H1 (cell line): ENCODE measurements around the gene CAPN14. TPM values are rescaled to one million over a fixed set of nuclear protein-coding genes. Genes with fewer than 3 reads are reported as not detected.

ENCODE experiments used
- ASH2L ChIP-seq: fragments of 200-600, 300-600 bp; sonication (generic); IDR thresholded peaks from one replicate; pipeline ENCODE4 v1.7.1; 2017; ENCODE audit warnings: low read length
- CBX5 ChIP-seq: fragments of 300-800, 300-1000 bp; sonication (generic); IDR thresholded peaks from 2 replicates; pipeline ENCODE4 v1.7.1; 2016; ENCODE audit warnings: antibody characterized with exemption, low read length, low read depth
- JUN ChIP-seq: IDR thresholded peaks from 2 replicates; pipeline ENCODE4 v1.6.1; 2011; ENCODE audit warnings: low read depth, mild to moderate bottlenecking, improper control_type of control experiment, low read length
- NANOG ChIP-seq: IDR thresholded peaks from 2 replicates; pipeline ENCODE4 v1.6.1; 2011; ENCODE audit warnings: low read length, low read depth, mild to moderate bottlenecking, inconsistent platforms; ENCODE audit not compliant: insufficient read depth, poor library complexity, severe bottlenecking
- POLR2A ChIP-seq, 2 experiments: IDR thresholded peaks; 1 replicate in 1 of 2; 2 replicates in 1 of 2; pipeline ENCODE4 v1.6.1; 2011; ENCODE audit warnings: low read depth in 2 of 2, low read length in 2 of 2, mild to moderate bottlenecking in 2 of 2; ENCODE audit errors: control extremely low read depth in 1 of 2
- SIX5 ChIP-seq: IDR thresholded peaks from 2 replicates; pipeline ENCODE4 v1.6.1; 2011; ENCODE audit warnings: mild to moderate bottlenecking, low read depth, low read length
- SRF ChIP-seq: IDR thresholded peaks from 2 replicates; pipeline ENCODE4 v1.6.1; 2011; ENCODE audit warnings: mild to moderate bottlenecking, low read depth, low read length, moderate library complexity
- TCF12 ChIP-seq: IDR thresholded peaks from 2 replicates; pipeline ENCODE4 v1.6.1; 2011; ENCODE audit warnings: low read depth, mild to moderate bottlenecking, low read length
- polyA plus RNA-seq, 7 experiments: library from polyadenylated mRNA; depleted of rRNA in 3 of 7; stranded (reverse) in 5 of 7; unstranded in 2 of 7; fragments of >200 nt in 5 of 7; fragments of 200-250 nt in 2 of 7; gene quantifications; 1 replicate in 5 of 7; 2 replicates in 1 of 7; 4 replicates in 1 of 7; pipeline versions ENCODE4 v1.2.1 to v1.2.3, GENCODE V29; 2011 to 2013; ENCODE audit warnings: missing spikeins in 2 of 7, mixed read lengths in 2 of 7
- total RNA-seq: library from RNA; stranded (reverse); fragmentation: NEBNext Ultra II Directional; extraction: Animal tissue kit (Norgen Biotek cat#: 25700); gene quantifications from 2 replicates; pipeline ENCODE4 v1.2.1, GENCODE V29; 2021

CAPN14 gene
- total and polyA plus RNA-seq, 2 of the 8 experiments (the other 6 are each of a cell fraction or from before 2014, with no cell fraction given): 0.07 TPM; not detected in 1

DNA sequence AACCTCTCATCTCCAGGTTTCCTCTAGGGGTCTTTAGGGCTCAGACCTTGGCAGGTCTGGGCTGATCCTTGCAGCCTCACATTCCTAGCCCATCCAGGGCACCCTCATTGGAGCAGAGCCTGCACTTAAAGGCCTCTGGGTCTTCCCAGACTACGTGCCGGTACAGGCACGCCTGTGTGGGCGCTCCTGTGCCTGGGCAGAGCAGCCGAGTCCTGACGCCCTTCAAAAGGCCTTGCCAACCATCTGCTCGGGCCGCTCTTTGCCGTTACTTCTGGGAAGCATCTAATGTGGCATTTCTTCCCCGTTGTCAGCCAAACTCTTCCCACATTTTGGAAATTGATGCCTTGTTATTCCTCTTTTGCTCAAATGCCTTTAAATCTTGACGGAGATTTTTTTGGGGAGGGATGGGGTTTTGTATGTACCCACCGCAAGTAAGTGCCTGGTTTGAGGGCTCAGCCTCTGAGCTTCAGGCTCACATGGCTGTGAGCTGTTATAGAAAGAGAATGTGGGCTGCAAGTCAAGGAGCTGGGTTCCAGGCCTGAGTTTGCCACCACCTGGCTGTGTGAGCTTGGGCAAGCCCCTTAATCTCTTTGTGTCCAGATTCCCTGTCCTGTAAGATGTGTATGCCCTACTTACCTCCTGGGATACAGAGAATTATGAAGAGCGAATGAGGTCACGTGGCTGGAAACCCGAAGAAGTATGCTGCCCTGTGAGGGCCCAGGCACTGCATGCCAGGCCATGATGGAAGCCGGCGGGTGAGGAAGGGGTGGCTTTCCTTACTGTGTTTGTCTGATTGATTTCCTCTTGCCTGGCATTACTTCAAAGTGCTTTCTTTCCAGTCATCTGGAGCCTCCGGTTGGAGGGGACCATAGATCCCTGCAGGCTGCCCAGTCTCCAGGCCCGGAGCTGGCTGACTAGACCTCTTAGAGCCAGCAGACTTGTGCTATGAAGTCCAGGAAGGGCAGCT lies 37.2 kb upstream of the CAPN14 start (continued):
- TF ChIP-seq CBX5 (no peak), TCF12 (no peak), ASH2L (no peak), JUN (no peak), POLR2A (IDR thresholded peaks at IDR 0.05; ENCODE audit: control extremely low read depth in 1 of 2, low read depth in 2 of 2, low read length in 2 of 2) (no peak), SRF (no peak), NANOG (no peak), SIX5 (no peak)
